ENCODE results near the gene CAMK2G.

DNA sequence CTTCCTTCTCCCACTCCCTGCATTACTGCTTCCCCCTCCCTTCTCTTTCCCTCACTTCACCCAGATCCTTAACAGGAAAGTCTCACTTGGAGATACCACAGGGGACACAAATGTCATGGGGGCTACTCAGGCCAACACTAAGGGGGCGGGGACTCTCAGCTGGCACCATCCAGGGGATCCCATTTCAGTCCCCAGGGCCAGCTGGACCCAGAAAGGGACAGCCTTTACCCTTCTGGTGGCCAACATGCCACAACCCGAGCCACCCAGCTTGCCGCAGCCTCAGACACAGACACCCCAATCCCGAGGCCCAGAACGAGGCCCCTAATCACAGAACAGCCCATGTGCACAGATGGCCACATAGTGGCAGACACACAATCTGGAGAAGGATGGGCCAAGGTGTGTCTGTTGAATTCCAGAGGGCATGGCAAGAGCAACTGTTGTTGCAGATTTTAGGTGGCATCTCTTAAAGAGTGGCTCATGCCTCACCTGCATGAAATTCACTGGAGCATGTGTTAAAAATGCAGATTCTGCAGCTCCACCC lies 5.6 kb downstream of the CAMK2G start:
- TF ChIP-seq EZH2phosphoT487 (IDR thresholded peaks at IDR 0.05; ENCODE audit: borderline replicate concordance, low read length), result no peak
- TF ChIP-seq, protein P1, sequence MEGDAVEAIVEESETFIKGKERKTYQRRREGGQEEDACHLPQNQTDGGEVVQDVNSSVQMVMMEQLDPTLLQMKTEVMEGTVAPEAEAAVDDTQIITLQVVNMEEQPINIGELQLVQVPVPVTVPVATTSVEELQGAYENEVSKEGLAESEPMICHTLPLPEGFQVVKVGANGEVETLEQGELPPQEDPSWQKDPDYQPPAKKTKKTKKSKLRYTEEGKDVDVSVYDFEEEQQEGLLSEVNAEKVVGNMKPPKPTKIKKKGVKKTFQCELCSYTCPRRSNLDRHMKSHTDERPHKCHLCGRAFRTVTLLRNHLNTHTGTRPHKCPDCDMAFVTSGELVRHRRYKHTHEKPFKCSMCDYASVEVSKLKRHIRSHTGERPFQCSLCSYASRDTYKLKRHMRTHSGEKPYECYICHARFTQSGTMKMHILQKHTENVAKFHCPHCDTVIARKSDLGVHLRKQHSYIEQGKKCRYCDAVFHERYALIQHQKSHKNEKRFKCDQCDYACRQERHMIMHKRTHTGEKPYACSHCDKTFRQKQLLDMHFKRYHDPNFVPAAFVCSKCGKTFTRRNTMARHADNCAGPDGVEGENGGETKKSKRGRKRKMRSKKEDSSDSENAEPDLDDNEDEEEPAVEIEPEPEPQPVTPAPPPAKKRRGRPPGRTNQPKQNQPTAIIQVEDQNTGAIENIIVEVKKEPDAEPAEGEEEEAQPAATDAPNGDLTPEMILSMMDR (conservative IDR thresholded peaks at IDR 0.05; ENCODE audit: low read depth, low read length), result no peak
